Esophagus (tissue), 2 donors: Measurements from ENCODE around the gene ZNF490. TPM values are rescaled to one million over a fixed set of nuclear protein-coding genes. Genes with fewer than 3 reads are reported as not detected.
"Not testable (repeated sequence)": the region's sequence is repeated elsewhere in the genome, so short reads cannot be mapped to it uniquely, and the experiment has no call there.

Experiments
- H3K27ac ChIP-seq, 2 donors: one replicate each; pipeline ENCODE4 v1.5.1; 2013; ENCODE audit warnings: low read depth in 2 of 2, mild to moderate bottlenecking in 2 of 2, inconsistent platforms in 1 of 2, low read length in 1 of 2, moderate library complexity in 1 of 2
- H3K27me3 ChIP-seq, 2 donors: one replicate each; pipeline ENCODE4 v1.6.1; 2013; ENCODE audit warnings: low read length in 2 of 2, control low read depth in 1 of 2, mild to moderate bottlenecking in 1 of 2; ENCODE audit not compliant: insufficient read depth in 2 of 2, control insufficient read depth in 1 of 2
- H3K36me3 ChIP-seq, 2 donors: one replicate each; pipeline ENCODE4 v1.6.1; 2013; ENCODE audit warnings: low read length in 1 of 2; ENCODE audit not compliant: control insufficient read depth in 2 of 2, insufficient read depth in 2 of 2
- H3K4me1 ChIP-seq, 2 donors: one replicate each; pipeline ENCODE4 v1.6.1; 2013; ENCODE audit warnings: low read length in 1 of 2; ENCODE audit not compliant: control insufficient read depth in 2 of 2, insufficient read depth in 2 of 2
- H3K4me3 ChIP-seq, 2 donors: one replicate each; pipeline ENCODE4 v1.5.1; 2013; ENCODE audit warnings: low read length in 2 of 2, mild to moderate bottlenecking in 2 of 2, low read depth in 1 of 2, moderate library complexity in 1 of 2
- H3K9me3 ChIP-seq, 2 donors: one replicate each; pipeline ENCODE4 v1.6.1; 2013; ENCODE audit warnings: mild to moderate bottlenecking in 2 of 2, low read depth in 1 of 2, low read length in 1 of 2, moderate library complexity in 1 of 2; ENCODE audit not compliant: control insufficient read depth in 2 of 2, insufficient read depth in 1 of 2
- WGBS, 2 donors: extraction: QIAGEN DNeasy Blood & Tissue Kit; methylation state at CpG; one replicate each; pipeline ENCODE4 v1.1.7; 2013; 5-methylcytosine and 5-hydroxymethylcytosine counted together
- polyA plus RNA-seq, 2 donors: library from polyadenylated mRNA; stranded (reverse); fragments of 200-250 nt; gene quantifications; one replicate each; pipeline ENCODE4 v1.2.3, GENCODE V29; 2013
- donor health status: healthy with polysubstance abuse.
- donor health status: Bipolar disorder and iron deficiency.

Gene ZNF490
- polyA plus RNA-seq, 2 donors, result 0.36 to 0.61 TPM

DNA sequence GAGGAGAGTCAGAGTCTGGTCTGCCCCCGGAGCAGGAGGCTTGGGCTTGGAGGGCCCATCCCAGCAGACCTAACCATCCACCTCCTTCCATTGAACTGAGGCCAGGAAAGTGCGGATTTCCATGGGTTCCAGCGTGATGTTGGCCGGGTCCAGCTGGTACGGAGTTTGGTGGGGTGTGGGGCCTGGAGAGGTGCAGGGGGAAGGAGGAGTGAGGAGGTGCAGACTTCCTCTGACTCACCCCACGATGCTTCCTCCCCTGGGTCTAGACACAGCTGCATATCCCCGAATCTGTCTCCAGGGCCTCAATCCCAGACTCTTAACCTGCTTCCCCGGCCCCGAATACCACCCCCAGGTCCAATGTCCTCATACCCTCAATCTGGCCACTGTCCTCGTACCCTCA, 35.9 kb upstream of the ZNF490 start:
- no peaks in the 10 kb centered on the region for H3K27me3 ChIP-seq
- H3K36me3 ChIP-seq, result no peaks in the 10 kb centered on the region
- no peaks in the 10 kb centered on the region for H3K9me3 ChIP-seq
- no peak overlapping the region for H3K4me3 ChIP-seq
- H3K27ac ChIP-seq, result no peak overlapping the region
- H3K4me1 ChIP-seq, result peaks cover 5 to 7% of the 10 kb centered on the region in 2 donors
- WGBS, 2 donors, result 88 to 89% methylated on average over 10 of the region's 10 CpGs

- H3K4me1 ChIP-seq, result peaks cover 5 to 14% of the 10 kb centered on the region in 2 donors
- 94 to 99% methylated on average over 14 of the region's 14 CpGs for WGBS, 2 donors
- H3K27ac ChIP-seq, H3K9me3 ChIP-seq, H3K4me3 ChIP-seq, H3K27me3 ChIP-seq, H3K36me3 ChIP-seq: not testable (repeated sequence)
Observed at GRCh38 chr19:12643716-12644115, 33.1 kb upstream of the ZNF490 start.

DNA sequence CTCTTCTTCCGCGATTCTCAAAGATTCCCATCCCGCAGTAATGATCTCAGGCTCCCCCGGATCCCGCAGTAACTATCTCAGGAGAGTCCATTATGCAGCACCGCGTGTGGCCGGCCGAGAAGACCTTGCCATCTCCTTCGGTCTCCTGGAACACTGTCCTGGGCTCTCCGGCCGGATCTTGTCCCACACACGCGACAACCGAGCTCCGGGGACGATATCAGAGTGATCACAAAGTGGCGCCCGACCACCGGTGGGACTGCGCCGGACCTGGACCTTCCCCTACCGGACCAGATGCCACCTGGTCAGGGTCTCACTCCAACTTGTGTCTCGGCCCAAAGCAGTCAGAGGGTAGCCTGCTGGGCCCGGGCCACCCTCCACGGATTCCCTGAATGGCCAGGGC, 31.9 kb upstream of the ZNF490 start:
- Histone ChIP-seq H3K36me3 (no peaks in the 10 kb centered on the region), H3K4me1 (peaks cover 0 to 7% of the 10 kb centered on the region in 2 donors), H3K9me3 (no peaks in the 10 kb centered on the region), H3K4me3 (no peak overlapping the region), H3K27ac (no peak overlapping the region), H3K27me3 (no peaks in the 10 kb centered on the region)
- WGBS, 2 donors, result 92 to 94% methylated on average over 26 of the region's 26 CpGs

GRCh38 chr19:12641456-12641855, 30.8 kb upstream of the ZNF490 start:
- Histone ChIP-seq H3K36me3 (no peaks in the 10 kb centered on the region), H3K4me3 (no peak overlapping the region), H3K27ac (no peak overlapping the region), H3K4me1 (peaks cover 0 to 7% of the 10 kb centered on the region in 2 donors), H3K27me3 (no peaks in the 10 kb centered on the region), H3K9me3 (no peaks in the 10 kb centered on the region)
- 68 to 74% methylated on average over 13 of the region's 13 CpGs for WGBS, 2 donors

DNA sequence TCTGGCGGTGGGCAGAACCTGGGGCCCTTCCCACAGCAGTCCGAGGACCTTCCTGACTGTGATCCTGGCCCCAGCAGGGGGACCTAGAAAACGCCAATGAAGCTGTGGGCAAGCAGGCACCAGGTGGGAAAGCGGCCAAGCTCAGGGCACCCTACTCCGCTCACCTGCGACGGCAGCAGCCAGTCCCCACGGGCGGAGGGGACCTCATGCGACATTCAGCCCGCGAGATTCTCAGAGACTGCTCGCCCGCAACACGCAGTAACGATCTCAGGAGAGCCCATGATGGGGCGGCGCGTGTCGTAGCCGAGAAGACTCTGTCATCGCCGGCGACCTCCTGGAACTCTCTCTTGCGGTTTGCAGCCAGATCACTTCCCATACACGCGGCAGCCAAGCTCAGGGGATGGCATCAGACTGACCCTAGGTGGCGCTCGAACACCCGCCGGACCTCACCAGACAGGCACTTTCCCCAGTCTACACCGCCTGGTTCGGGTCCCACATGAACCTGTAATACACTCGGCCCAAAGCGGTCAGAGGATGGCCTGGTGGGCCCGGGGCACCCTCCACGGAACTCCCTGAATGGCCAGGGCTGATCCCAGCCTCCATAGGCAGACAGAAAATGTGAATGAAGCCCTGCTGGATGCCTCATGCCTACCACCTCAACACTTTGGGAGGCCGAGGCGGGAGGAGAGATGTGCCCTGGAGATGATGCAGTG, 29.4 kb upstream of the ZNF490 start:
- H3K9me3 ChIP-seq, result no peaks in the 10 kb centered on the region
- no peak overlapping the region for H3K27ac ChIP-seq
- 11% methylated on average over 39 of the region's 39 CpGs for WGBS, 2 donors
- peak overlapping the region in 1 of 2 donors; percentile 28 for H3K4me3 ChIP-seq
- H3K36me3 ChIP-seq, result no peaks in the 10 kb centered on the region
- H3K27me3 ChIP-seq, result no peaks in the 10 kb centered on the region
- H3K4me1 ChIP-seq, result peaks cover 0 to 7% of the 10 kb centered on the region in 2 donors

GRCh38 chr19:12638611-12639182, 28.1 kb upstream of the ZNF490 start:
- no peaks in the 10 kb centered on the region for H3K9me3 ChIP-seq
- 93 to 96% methylated on average over 19 to 22 of the region's 22 CpGs for WGBS, 2 donors
- no peak overlapping the region for H3K27ac ChIP-seq
- H3K4me3 ChIP-seq, result no peak overlapping the region
- H3K4me1 ChIP-seq, result peaks cover 0 to 7% of the 10 kb centered on the region in 2 donors
- H3K27me3 ChIP-seq, result no peaks in the 10 kb centered on the region
- H3K36me3 ChIP-seq, result no peaks in the 10 kb centered on the region

- H3K4me1 ChIP-seq, result peaks cover 0 to 7% of the 10 kb centered on the region in 2 donors
- no peaks in the 10 kb centered on the region for H3K36me3 ChIP-seq
- no peaks in the 10 kb centered on the region for H3K27me3 ChIP-seq
- H3K4me3 ChIP-seq, result no peak overlapping the region
- 82 to 86% methylated on average over 13 of the region's 13 CpGs for WGBS, 2 donors
- no peak overlapping the region for H3K27ac ChIP-seq
- H3K9me3 ChIP-seq, result no peaks in the 10 kb centered on the region
Observed at GRCh38 chr19:12636631-12637030, 26.0 kb upstream of the ZNF490 start.

DNA sequence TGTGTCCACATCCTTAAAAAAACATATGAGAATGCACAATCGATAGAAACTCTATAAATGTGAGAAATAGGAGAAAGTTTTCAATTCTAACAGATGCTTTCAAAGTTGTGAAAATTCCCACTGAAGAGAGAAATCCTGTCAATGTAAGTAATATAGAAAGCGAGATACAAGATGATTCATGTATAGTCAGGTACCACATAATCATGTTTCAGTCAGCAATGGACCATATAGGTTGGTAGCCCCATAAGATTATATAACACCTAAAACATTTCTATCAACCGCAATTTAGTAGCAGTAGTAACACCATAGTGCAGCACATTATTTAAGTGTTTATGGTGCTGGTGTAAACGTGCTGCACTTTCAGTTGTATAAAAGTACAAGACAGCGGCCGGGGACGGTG, 18.6 kb upstream of the ZNF490 start:
- Histone ChIP-seq H3K4me1 (no peaks in the 10 kb centered on the region), H3K27me3 (no peaks in the 10 kb centered on the region), H3K9me3 (peaks cover 0 to 9% of the 10 kb centered on the region in 2 donors), H3K4me3 (no peak overlapping the region), H3K27ac (no peak overlapping the region), H3K36me3 (peaks cover 13 to 20% of the 10 kb centered on the region in 2 donors)
- 90 to 96% methylated on average over 7 of the region's 7 CpGs for WGBS, 2 donors

DNA sequence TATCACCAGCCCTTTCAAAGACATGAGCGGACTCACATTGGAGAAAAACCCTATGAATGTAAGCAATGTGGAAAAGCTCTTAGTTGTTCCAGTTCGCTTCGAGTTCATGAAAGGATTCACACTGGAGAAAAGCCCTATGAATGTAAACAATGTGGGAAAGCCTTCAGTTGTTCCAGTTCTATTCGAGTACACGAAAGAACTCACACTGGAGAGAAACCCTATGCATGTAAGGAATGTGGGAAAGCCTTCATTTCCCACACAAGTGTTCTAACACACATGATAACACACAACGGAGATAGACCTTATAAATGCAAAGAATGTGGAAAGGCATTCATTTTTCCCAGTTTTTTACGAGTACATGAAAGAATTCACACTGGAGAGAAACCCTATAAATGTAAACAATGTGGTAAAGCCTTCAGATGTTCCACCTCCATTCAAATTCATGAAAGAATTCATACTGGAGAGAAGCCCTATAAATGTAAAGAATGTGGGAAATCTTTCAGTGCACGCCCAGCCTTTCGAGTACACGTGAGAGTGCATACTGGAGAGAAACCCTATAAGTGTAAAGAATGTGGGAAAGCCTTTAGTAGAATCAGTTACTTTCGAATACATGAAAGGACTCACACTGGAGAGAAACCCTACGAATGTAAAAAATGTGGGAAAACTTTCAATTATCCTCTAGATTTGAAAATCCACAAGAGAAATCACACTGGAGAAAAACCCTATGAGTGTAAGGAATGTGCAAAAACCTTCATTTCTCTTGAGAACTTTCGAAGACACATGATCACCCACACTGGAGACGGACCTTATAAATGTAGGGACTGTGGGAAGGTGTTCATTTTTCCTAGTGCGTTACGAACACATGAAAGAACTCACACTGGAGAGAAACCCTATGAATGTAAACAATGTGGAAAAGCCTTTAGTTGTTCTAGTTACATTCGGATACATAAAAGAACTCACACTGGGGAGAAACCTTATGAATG, 17.7 kb upstream of the ZNF490 start:
- Histone ChIP-seq H3K36me3 (peaks cover 15 to 20% of the 10 kb centered on the region in 2 donors), H3K4me1 (no peaks in the 10 kb centered on the region), H3K27me3 (no peaks in the 10 kb centered on the region), H3K4me3 (no peak overlapping the region), H3K9me3 (peaks cover 0 to 9% of the 10 kb centered on the region in 2 donors), H3K27ac (no peak overlapping the region)
- WGBS, 2 donors, result 97 to 98% methylated on average over 17 of the region's 17 CpGs
